H1 (cell line): ENCODE measurements around the gene SPEN. TPM values are rescaled to one million over a fixed set of nuclear protein-coding genes. Genes with fewer than 3 reads are reported as not detected.

ENCODE experiments used
- CTCF ChIA-PET: fragments of 300-600 bp; sonication (Branson Sonifier 250); formaldehyde crosslinking; loops from one replicate; lab custom pipeline; 2021; ENCODE audit not compliant: partially characterized antibody; lab: Charles Lee
- POLR2A ChIA-PET: fragments of 300-600 bp; sonication (Branson Sonifier 250); formaldehyde crosslinking; loops from one replicate; lab custom pipeline; 2021; ENCODE audit warnings: inconsistent platforms; ENCODE audit not compliant: partially characterized antibody; lab: Charles Lee
- DNase-seq, 2 experiments: peaks; one replicate each; pipeline versions ENCODE4 v3.0.0 to v3.0.0-alpha.2; 2010 to 2022; ENCODE audit warnings: low spot score in 2 of 2, low read depth in 1 of 2, mixed read lengths in 1 of 2
- FAIRE-seq: peaks from 2 replicates; lab custom pipeline; 2011; peaks lifted over from hg19 to GRCh38; lab: Jason Lieb, UNC
- H2AFZ ChIP-seq: 2 replicates; pipeline ENCODE4 v1.8.1; 2012; ENCODE audit warnings: low read length, inconsistent platforms
- H2AK5ac ChIP-seq: 2 replicates; pipeline ENCODE4 v1.6.1; 2013; ENCODE audit warnings: low read depth, low read length
- H2BK120ac ChIP-seq: replicated peaks from 2 replicates; pipeline ENCODE3; 2013; ENCODE audit warnings: low read depth, low read length, inconsistent platforms
- H2BK12ac ChIP-seq: 2 replicates; pipeline ENCODE4 v1.6.1; 2013; ENCODE audit warnings: low read depth, low read length
- H2BK15ac ChIP-seq: 2 replicates; pipeline ENCODE4 v1.6.1; 2013; ENCODE audit warnings: low read length
- H2BK20ac ChIP-seq: 2 replicates; pipeline ENCODE4 v1.6.1; 2013; ENCODE audit warnings: low read length
- H2BK5ac ChIP-seq: 2 replicates; pipeline ENCODE4 v1.6.1; 2013; ENCODE audit warnings: low read depth, low read length
- H3K14ac ChIP-seq: 2 replicates; pipeline ENCODE4 v1.6.1; 2013; ENCODE audit warnings: inconsistent platforms; ENCODE audit not compliant: insufficient read length
- H3K18ac ChIP-seq: 2 replicates; pipeline ENCODE4 v1.6.1; 2013; ENCODE audit warnings: low read length; ENCODE audit errors: extremely low read depth
- H3K23ac ChIP-seq: 2 replicates; pipeline ENCODE4 v1.6.1; 2013; ENCODE audit warnings: inconsistent platforms; ENCODE audit not compliant: insufficient read length
- H3K23me2 ChIP-seq: 2 replicates; pipeline ENCODE4 v1.6.1; 2013; ENCODE audit warnings: low read depth, low read length
- H3K27ac ChIP-seq: 2 replicates; pipeline ENCODE4 v1.6.1; 2011; ENCODE audit warnings: low read depth, low read length, inconsistent platforms
- H3K27me3 ChIP-seq, 4 experiments: replicated peaks in 1 of 4; 1 replicate in 1 of 4; 2 replicates in 3 of 4; pipeline versions ENCODE4 v1.6.1 to v1.8.1; 2011 to 2013; ENCODE audit warnings: low read length in 3 of 4, mild to moderate bottlenecking in 3 of 4, inconsistent platforms in 2 of 4, mixed read lengths in 2 of 4, moderate library complexity in 1 of 4; ENCODE audit not compliant: control insufficient read depth in 3 of 4, insufficient read depth in 3 of 4; ENCODE audit errors: extremely low read depth in 1 of 4
- H3K36me3 ChIP-seq, 4 experiments: 2 replicates each; pipeline versions ENCODE4 v1.6.1 to v1.8.1; 2011 to 2013; ENCODE audit warnings: mild to moderate bottlenecking in 4 of 4, low read length in 3 of 4, moderate library complexity in 2 of 4, control low read depth in 1 of 4, inconsistent platforms in 1 of 4; ENCODE audit not compliant: insufficient read depth in 4 of 4, control insufficient read depth in 2 of 4
- H3K4ac ChIP-seq: replicated peaks from 2 replicates; pipeline ENCODE3; 2013; ENCODE audit warnings: low read length, low read depth, mixed read lengths, inconsistent platforms; ENCODE audit not compliant: insufficient read length
- H3K4me1 ChIP-seq, 4 experiments: replicated peaks in 1 of 4; 1 replicate in 1 of 4; 2 replicates in 3 of 4; pipeline versions ENCODE4 v1.6.1 to v1.8.1; 2011 to 2013; ENCODE audit warnings: low read length in 3 of 4, inconsistent platforms in 2 of 4, mixed read lengths in 1 of 4; ENCODE audit not compliant: insufficient read depth in 4 of 4, control insufficient read depth in 3 of 4
- H3K4me2 ChIP-seq, 2 experiments: 2 replicates each; pipeline versions ENCODE4 v1.6.1 to v1.8.1; 2011 to 2013; ENCODE audit warnings: low read depth in 2 of 2, low read length in 2 of 2, control low read depth in 1 of 2, inconsistent platforms in 1 of 2, mild to moderate bottlenecking in 1 of 2; ENCODE audit not compliant: insufficient read depth in 1 of 2
- H3K4me3 ChIP-seq, 4 experiments: fragments of 200-600, 300-600 bp in 1 of 4; sonication (generic), shearing (Covaris generic), sonication (Bioruptor Twin) in 1 of 4; 2 replicates each; pipeline versions ENCODE4 v1.5.1 to v1.8.1; 2011 to 2016; ENCODE audit warnings: low read length in 4 of 4, low read depth in 3 of 4, control low read depth in 2 of 4, inconsistent platforms in 2 of 4, mild to moderate bottlenecking in 2 of 4, mixed read lengths in 1 of 4, moderate library complexity in 1 of 4; ENCODE audit not compliant: insufficient read depth in 2 of 4; ENCODE audit errors: extremely low read depth in 1 of 4
- H3K56ac ChIP-seq: replicated peaks from 2 replicates; pipeline ENCODE3; 2013; ENCODE audit warnings: low read depth, mild to moderate bottlenecking, mixed read lengths, low read length, inconsistent platforms; ENCODE audit not compliant: insufficient read length
- H3K79me1 ChIP-seq: 2 replicates; pipeline ENCODE4 v1.6.1; 2013; ENCODE audit warnings: low read depth, low read length, control low read depth
- H3K79me2 ChIP-seq, 2 experiments: 2 replicates each; pipeline versions ENCODE4 v1.6.1 to v1.8.1; 2012 to 2013; ENCODE audit warnings: low read length in 2 of 2, mild to moderate bottlenecking in 2 of 2, inconsistent platforms in 1 of 2; ENCODE audit not compliant: insufficient read depth in 2 of 2, control insufficient read depth in 1 of 2
- H3K9ac ChIP-seq, 4 experiments: replicated peaks in 1 of 4; 1 replicate in 1 of 4; 2 replicates in 3 of 4; pipeline versions ENCODE4 v1.6.1 to v1.8.1; 2011 to 2013; ENCODE audit warnings: low read depth in 3 of 4, low read length in 3 of 4, control low read depth in 2 of 4, mild to moderate bottlenecking in 2 of 4, moderate library complexity in 2 of 4, inconsistent platforms in 1 of 4; ENCODE audit errors: extremely low read depth in 1 of 4
- H3K9me3 ChIP-seq, 2 experiments: 2 replicates each; pipeline versions ENCODE4 v1.6.1 to v1.8.1; 2012 to 2013; ENCODE audit warnings: mild to moderate bottlenecking in 2 of 2, moderate library complexity in 2 of 2, control low read depth in 1 of 2, inconsistent platforms in 1 of 2, low read depth in 1 of 2, low read length in 1 of 2, mixed read lengths in 1 of 2; ENCODE audit not compliant: insufficient read depth in 2 of 2
- H4K20me1 ChIP-seq, 2 experiments: replicated peaks in 1 of 2; 2 replicates each; pipeline versions ENCODE3 to v1.8.1; 2011 to 2013; ENCODE audit warnings: inconsistent platforms in 2 of 2, low read length in 2 of 2, mild to moderate bottlenecking in 1 of 2; ENCODE audit not compliant: insufficient read depth in 2 of 2, control insufficient read depth in 1 of 2
- H4K5ac ChIP-seq: 2 replicates; pipeline ENCODE4 v1.6.1; 2013; ENCODE audit warnings: low read length, low read depth, mixed read lengths, inconsistent platforms; ENCODE audit not compliant: insufficient read length
- H4K8ac ChIP-seq: 2 replicates; pipeline ENCODE4 v1.8.0; 2013; ENCODE audit warnings: mild to moderate bottlenecking, moderate library complexity, low read length, inconsistent platforms; ENCODE audit not compliant: insufficient read depth; ENCODE audit errors: extremely low read depth
- H4K91ac ChIP-seq: replicated peaks from 2 replicates; pipeline ENCODE3; 2013; ENCODE audit warnings: low read length, mixed read lengths, inconsistent platforms; ENCODE audit not compliant: insufficient read length
- ATF3 ChIP-seq: IDR thresholded peaks from 2 replicates; pipeline ENCODE4 v1.6.1; 2011; ENCODE audit warnings: low read depth, mild to moderate bottlenecking, low read length; ENCODE audit not compliant: insufficient read depth
- CHD2 ChIP-seq: IDR thresholded peaks from 2 replicates; pipeline ENCODE4 v1.6.1; 2012; ENCODE audit warnings: low read length, improper control_type of control experiment
- CTCF ChIP-seq, 3 experiments: IDR thresholded peaks; 1 replicate in 2 of 3; 2 replicates in 1 of 3; pipeline versions ENCODE4 v1.5.1 to v1.6.1; 2011; ENCODE audit warnings: low read length in 3 of 3, mild to moderate bottlenecking in 3 of 3, inconsistent platforms in 2 of 3, low read depth in 1 of 3, moderate library complexity in 1 of 3; ENCODE audit not compliant: insufficient read depth in 1 of 3; ENCODE audit errors: control extremely low read depth in 1 of 3
- MAFK ChIP-seq: IDR thresholded peaks from 2 replicates; pipeline ENCODE4 v1.6.1; 2012; ENCODE audit warnings: low read depth, mild to moderate bottlenecking, improper control_type of control experiment, low read length
- NANOG ChIP-seq: IDR thresholded peaks from 2 replicates; pipeline ENCODE4 v1.6.1; 2011; ENCODE audit warnings: low read length, low read depth, mild to moderate bottlenecking, inconsistent platforms; ENCODE audit not compliant: insufficient read depth, poor library complexity, severe bottlenecking
- POLR2A ChIP-seq, 2 experiments: IDR thresholded peaks; 1 replicate in 1 of 2; 2 replicates in 1 of 2; pipeline ENCODE4 v1.6.1; 2011; ENCODE audit warnings: low read depth in 2 of 2, low read length in 2 of 2, mild to moderate bottlenecking in 2 of 2; ENCODE audit errors: control extremely low read depth in 1 of 2
- POU5F1 ChIP-seq: IDR thresholded peaks from 2 replicates; pipeline ENCODE4 v1.6.1; 2011; ENCODE audit warnings: low read depth, mild to moderate bottlenecking, low read length, moderate library complexity
- SP2 ChIP-seq: IDR thresholded peaks from 2 replicates; pipeline ENCODE4 v1.6.1; 2012; ENCODE audit warnings: mild to moderate bottlenecking, low read length, inconsistent platforms
- ZNF274 ChIP-seq: IDR thresholded peaks from 2 replicates; pipeline ENCODE4 v1.7.0; 2012; ENCODE audit warnings: low read length, borderline replicate concordance; ENCODE audit errors: extremely low read depth
- WGBS, 2 experiments: shearing (Covaris generic) in 1 of 2; methylation state at CpG; one replicate each; pipeline versions ENCODE4 v1.1.6 to v1.1.7; 2013 to 2015; ENCODE audit warnings: low lambda C conversion rate in 2 of 2, mixed read lengths in 2 of 2, inconsistent platforms in 1 of 2, low coverage in 1 of 2, missing lambda C conversion rate in 1 of 2; ENCODE audit not compliant: insufficient replicate concordance in 2 of 2, insufficient coverage in 1 of 2, insufficient read length in 1 of 2; ENCODE audit errors: extremely low coverage in 1 of 2, missing lambda C conversion rate in 1 of 2; 5-methylcytosine and 5-hydroxymethylcytosine counted together
- polyA plus RNA-seq, 7 experiments: library from polyadenylated mRNA; depleted of rRNA in 3 of 7; stranded (reverse) in 5 of 7; unstranded in 2 of 7; fragments of >200 nt in 5 of 7; fragments of 200-250 nt in 2 of 7; gene quantifications; 1 replicate in 5 of 7; 2 replicates in 1 of 7; 4 replicates in 1 of 7; pipeline versions ENCODE4 v1.2.1 to v1.2.3, GENCODE V29; 2011 to 2013; ENCODE audit warnings: missing spikeins in 2 of 7, mixed read lengths in 2 of 7
- total RNA-seq: library from RNA; stranded (reverse); fragmentation: NEBNext Ultra II Directional; extraction: Animal tissue kit (Norgen Biotek cat#: 25700); gene quantifications from 2 replicates; pipeline ENCODE4 v1.2.1, GENCODE V29; 2021

The SPEN gene
- total and polyA plus RNA-seq, 2 of the 8 experiments (the other 6 are each of a cell fraction or from before 2014, with no cell fraction given), result 12.5 to 52.1 TPM

GRCh38 chr1:15884477-15884876 is 37.0 kb downstream of the SPEN start:
- peaks cover 2 to 8% of the 10 kb centered on the region in 2 experiments for H4K20me1 ChIP-seq

More at GRCh38 chr1:15884477-15884876, 37.0 kb downstream of the SPEN start:
- no peak overlapping the region for H3K4ac ChIP-seq
- H4K5ac ChIP-seq, result no peak overlapping the region
- peaks cover 9 to 93% of the 10 kb centered on the region in 2 experiments for H3K79me2 ChIP-seq
- no peak overlapping the region for H2BK20ac ChIP-seq
- peaks cover 0 to 9% (median 2%) of the 10 kb centered on the region in 4 experiments; a peak in 5 of 7 replicates for H3K4me1 ChIP-seq
- no peak overlapping the region; the same call in 1 of the 2 replicates for H2AK5ac ChIP-seq
- no peaks in the 10 kb centered on the region for H3K23me2 ChIP-seq
- CTCF ChIA-PET, result no interaction called here
- H3K18ac ChIP-seq, result no peak overlapping the region
- DNase-seq (no peak), FAIRE-seq (no peak)
- no peak overlapping the region for H3K9ac ChIP-seq
- H3K14ac ChIP-seq, result no peak overlapping the region
- no peak overlapping the region for H2BK12ac ChIP-seq
- no peaks in the 10 kb centered on the region for H3K36me3 ChIP-seq
- H3K9me3 ChIP-seq, result no peaks in the 10 kb centered on the region
- H2BK5ac ChIP-seq, result no peak overlapping the region
- no peak overlapping the region for H3K4me2 ChIP-seq
- POLR2A ChIA-PET, result interaction anchor here (0.6 to 0.8 kb wide), 3 partner anchors 11 to 36 kb away, joined by 3 read pairs; no protein-coding TSS in a partner anchor
- H4K91ac ChIP-seq, result no peak overlapping the region
- no peak overlapping the region for H4K8ac ChIP-seq
- H3K27ac ChIP-seq, result no peak overlapping the region
- no peak overlapping the region for H2AFZ ChIP-seq
- H3K4me3 ChIP-seq, result no peak overlapping the region
- no peaks in the 10 kb centered on the region for H3K27me3 ChIP-seq
- TF ChIP-seq POU5F1, result no peak
- no peak for TF ChIP-seq MAFK
- no peak for TF ChIP-seq POLR2A (IDR thresholded peaks at IDR 0.05; ENCODE audit: control extremely low read depth in 1 of 2, low read depth in 2 of 2, low read length in 2 of 2)
- no peak for TF ChIP-seq NANOG
- TF ChIP-seq CTCF (IDR thresholded peaks at IDR 0.05; ENCODE audit: control extremely low read depth in 1 of 3, insufficient read depth in 1 of 3, low read depth in 1 of 3, low read length in 3 of 3), result no peak
- no peak for TF ChIP-seq SP2
- no peak for TF ChIP-seq CHD2
- no peak for TF ChIP-seq ATF3
- TF ChIP-seq ZNF274, result no peak
- H3K79me1 ChIP-seq, result peaks cover 5% of the 10 kb centered on the region; the same call in 1 of the 2 replicates
- H2BK120ac ChIP-seq, result no peak overlapping the region
- no peak overlapping the region for H2BK15ac ChIP-seq
- no peak overlapping the region for H3K56ac ChIP-seq
- H3K23ac ChIP-seq, result no peak overlapping the region
- 90% methylated on average over 4 of the region's 4 CpGs; no CpG with 5 or more reads in 1 of the 2 experiments for WGBS, 2 experiments
